Thyroid gland (tissue), 4 donors: ENCODE results near the gene GALNT18. TPM values are rescaled to one million over a fixed set of nuclear protein-coding genes. Genes with fewer than 3 reads are reported as not detected.
A peak's percentile ranks its signal among the peaks of the same experiment; 100 is the strongest.

ENCODE experiments used
- DNase-seq, 2 donors: peaks; one replicate each; pipeline ENCODE4 v3.0.0-alpha.2; 2019
- H3K27ac ChIP-seq, 3 donors: fragments of 200-600 bp; sonication (generic); 1 replicate in 2 of 3; 2 replicates in 1 of 3; pipeline ENCODE4 v1.5.1; 2016 to 2019; ENCODE audit warnings: mild to moderate bottlenecking in 1 of 3, moderate library complexity in 1 of 3
- H3K27me3 ChIP-seq: fragments of 200-600 bp; sonication (generic); one replicate; pipeline ENCODE4 v1.5.1; 2019
- H3K36me3 ChIP-seq, 2 donors: fragments of 200-600 bp; sonication (generic); one replicate each; pipeline ENCODE4 v1.5.1; 2016 to 2019
- H3K4me1 ChIP-seq, 2 donors: fragments of 200-600 bp; sonication (generic); one replicate each; pipeline ENCODE4 v1.5.1; 2017 to 2019
- H3K4me3 ChIP-seq, 3 donors: fragments of 200-600 bp; sonication (generic); replicated peaks in 1 of 3; 1 replicate in 2 of 3; 2 replicates in 1 of 3; pipeline ENCODE4 v1.5.1; 2016; ENCODE audit warnings: mild to moderate bottlenecking in 1 of 3
- H3K9me3 ChIP-seq: fragments of 200-600 bp; sonication (generic); one replicate; pipeline ENCODE4 v1.5.1; 2017
- CTCF ChIP-seq, 6 experiments: fragments of 200-600 bp in 3 of 6; fragments of 450-650 bp in 3 of 6; sonication (generic) in 3 of 6; IDR thresholded peaks; one replicate each; pipeline ENCODE4 v1.5.1; 2016 to 2019; ENCODE audit warnings: antibody characterized with exemption in 6 of 6, mild to moderate bottlenecking in 2 of 6, inconsistent platforms in 1 of 6, moderate library complexity in 1 of 6
- POLR2A ChIP-seq, 2 donors: fragments of 450-650 bp; IDR thresholded peaks; one replicate each; pipeline ENCODE4 v1.6.1; 2017; ENCODE audit warnings: antibody characterized with exemption in 2 of 2, mild to moderate bottlenecking in 2 of 2, moderate library complexity in 1 of 2
- WGBS, 2 donors: methylation state at CpG; one replicate each; pipeline ENCODE4 v1.1.5; 2017; 5-methylcytosine and 5-hydroxymethylcytosine counted together
- intact Hi-C: fragments of 100-400 bp; cut with DNase I; formaldehyde crosslinking; loops from one replicate; pipeline ENCODE4 v1.15.1; 2023
- total RNA-seq, 4 donors: library from RNA; depleted of rRNA; stranded (reverse); fragments of >200 nt; gene quantifications; one replicate each; pipeline ENCODE4 v1.2.3, GENCODE V29; 2016

The GALNT18 gene
- total RNA-seq, 4 donors from 2014 or later, result 60.7 to 93.8 (median 87.5) TPM

- WGBS, 2 donors, result 89 to 94% methylated on average over 8 to 9 of the region's 9 CpGs
- DNase-seq, result no peak
- H3K4me3 ChIP-seq, result no peak overlapping the region
- intact Hi-C loops, result no loop called here
- no peak overlapping the region for H3K27ac ChIP-seq
- H3K36me3 ChIP-seq, result no peaks in the 10 kb centered on the region
- no peaks in the 10 kb centered on the region for H3K27me3 ChIP-seq
- peaks cover 19 to 43% of the 10 kb centered on the region in 2 donors for H3K4me1 ChIP-seq
- TF ChIP-seq POLR2A (IDR thresholded peaks at IDR 0.05), result no peak
- no peak for TF ChIP-seq CTCF (IDR thresholded peaks at IDR 0.05)
- H3K9me3 ChIP-seq, result no peaks in the 10 kb centered on the region
Measured at GRCh38 chr11:11458485-11458884, 163.3 kb downstream of the GALNT18 start.

- intact Hi-C loops, result no loop called here
- Histone ChIP-seq H3K36me3 (no peaks in the 10 kb centered on the region), H3K4me3 (no peak overlapping the region), H3K4me1 (peaks cover 19 to 43% of the 10 kb centered on the region in 2 donors), H3K27ac (peak overlapping the region in 1 of 3 donors; percentile 47), H3K27me3 (no peaks in the 10 kb centered on the region), H3K9me3 (no peaks in the 10 kb centered on the region)
- WGBS, 2 donors, result 93 to 96% methylated on average over 5 of the region's 5 CpGs
- no peak for TF ChIP-seq CTCF (IDR thresholded peaks at IDR 0.05)
- TF ChIP-seq POLR2A (IDR thresholded peaks at IDR 0.05), result no peak
- no peak for DNase-seq
Measured at GRCh38 chr11:11458001-11458400, 163.8 kb downstream of the GALNT18 start.

GRCh38 chr11:11456866-11457265 lies 164.9 kb downstream of the GALNT18 start:
- WGBS, 2 donors, result 41 to 48% methylated on average over 3 of the region's 3 CpGs
- Histone ChIP-seq H3K27ac (peak overlapping the region in 2 of 3 donors; percentile 21 to 47), H3K4me1 (peaks cover 19 to 42% of the 10 kb centered on the region in 2 donors), H3K9me3 (no peaks in the 10 kb centered on the region), H3K36me3 (no peaks in the 10 kb centered on the region), H3K27me3 (no peaks in the 10 kb centered on the region), H3K4me3 (no peak overlapping the region)
- DNase-seq, result peak; percentile 74 to 82
- no peak for TF ChIP-seq CTCF (IDR thresholded peaks at IDR 0.05)
- TF ChIP-seq POLR2A (IDR thresholded peaks at IDR 0.05), result no peak
- intact Hi-C loops, result no loop called here

- H3K27ac ChIP-seq, result no peak overlapping the region
- WGBS, 2 donors, result 81 to 100% methylated on average over 3 of the region's 3 CpGs
- no peaks in the 10 kb centered on the region for H3K9me3 ChIP-seq
Measured at GRCh38 chr11:11454671-11455223, 167.1 kb downstream of the GALNT18 start.

More at GRCh38 chr11:11454671-11455223, 167.1 kb downstream of the GALNT18 start:
- intact Hi-C loops, result no loop called here
- H3K4me3 ChIP-seq, result no peak overlapping the region
- DNase-seq, result no peak
- no peaks in the 10 kb centered on the region for H3K36me3 ChIP-seq
- H3K27me3 ChIP-seq, result no peaks in the 10 kb centered on the region
- peaks cover 28 to 38% of the 10 kb centered on the region in 2 donors for H3K4me1 ChIP-seq
- no peak for TF ChIP-seq CTCF (IDR thresholded peaks at IDR 0.05)
- no peak for TF ChIP-seq POLR2A (IDR thresholded peaks at IDR 0.05)
